NCI-H69 (cell line): Measurements from ENCODE around the gene ASB10.

Experiments used
- DNase-seq: peaks from one replicate; lab custom pipeline; 2025; lab: John Stamatoyannopoulos, UW

ASB10 gene

GRCh38 chr7:151187409-151188251 lies 580 bp upstream of the ASB10 start:
- no peak for DNase-seq

GRCh38 chr7:151185762-151186639 lies 1.0 kb downstream of the ASB10 start:
- DNase-seq = no peak

- DNase-seq = no peak
These were observed 6.0 kb downstream of the ASB10 start for GRCh38 chr7:151181011-151181431.

- no peak for DNase-seq
These were observed 7.1 kb downstream of the ASB10 start for GRCh38 chr7:151179946-151180345.

DNA sequence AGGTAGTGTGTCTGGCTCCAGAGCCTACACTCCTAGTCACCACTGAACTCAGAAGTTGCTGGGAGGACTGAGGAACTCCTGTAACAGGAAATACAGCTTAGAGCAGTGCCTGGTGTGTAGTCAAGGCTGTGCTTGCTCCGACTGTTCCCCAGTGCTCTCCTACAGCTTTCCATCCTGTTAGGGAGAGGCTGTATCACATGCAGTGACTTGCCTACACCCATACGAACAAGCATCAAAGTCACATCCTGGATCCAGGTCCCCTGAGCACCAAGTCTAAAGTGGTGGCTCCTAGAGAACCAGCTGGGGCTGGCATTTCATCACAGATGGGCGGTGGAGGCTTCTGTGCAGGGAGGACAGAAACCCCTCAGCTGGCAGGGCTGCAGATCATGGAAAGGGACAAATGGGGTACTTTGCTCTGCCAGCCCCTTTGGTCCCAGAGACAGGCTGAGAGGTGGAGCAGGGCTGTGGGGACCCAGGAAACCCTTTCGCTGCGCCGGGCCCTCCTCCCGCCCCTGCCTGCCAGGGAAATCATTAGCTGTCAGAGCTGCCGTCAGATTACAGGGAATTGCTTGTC lies 7.7 kb downstream of the ASB10 start:
- no peak for DNase-seq

- no peak for DNase-seq
These were observed 8.2 kb downstream of the ASB10 start for GRCh38 chr7:151178831-151179230.

DNA sequence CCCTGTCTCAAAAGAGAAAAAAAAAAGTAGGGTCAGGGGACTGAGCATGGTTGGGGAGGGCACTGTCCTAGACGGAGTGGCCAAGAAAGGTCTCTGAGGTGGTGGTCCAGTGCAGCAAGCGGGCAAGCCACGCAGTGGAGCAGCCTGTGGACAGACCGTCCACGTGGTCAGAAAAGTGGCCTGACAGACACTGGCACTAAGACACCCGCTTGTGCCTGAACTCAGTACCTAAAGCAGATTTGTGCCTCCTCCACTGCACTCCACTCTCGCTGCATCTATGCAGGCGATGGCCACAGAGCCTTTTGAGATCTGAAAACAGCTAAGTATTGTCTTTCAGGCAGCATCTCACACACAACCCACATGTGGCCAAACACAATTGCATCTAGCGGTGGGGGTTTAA lies 8.8 kb downstream of the ASB10 start:
- no peak for DNase-seq

- DNase-seq = no peak
These were observed 9.7 kb downstream of the ASB10 start for GRCh38 chr7:151177310-151177709.

- DNase-seq = no peak
These were observed 10.6 kb downstream of the ASB10 start for GRCh38 chr7:151176401-151176800.

DNA sequence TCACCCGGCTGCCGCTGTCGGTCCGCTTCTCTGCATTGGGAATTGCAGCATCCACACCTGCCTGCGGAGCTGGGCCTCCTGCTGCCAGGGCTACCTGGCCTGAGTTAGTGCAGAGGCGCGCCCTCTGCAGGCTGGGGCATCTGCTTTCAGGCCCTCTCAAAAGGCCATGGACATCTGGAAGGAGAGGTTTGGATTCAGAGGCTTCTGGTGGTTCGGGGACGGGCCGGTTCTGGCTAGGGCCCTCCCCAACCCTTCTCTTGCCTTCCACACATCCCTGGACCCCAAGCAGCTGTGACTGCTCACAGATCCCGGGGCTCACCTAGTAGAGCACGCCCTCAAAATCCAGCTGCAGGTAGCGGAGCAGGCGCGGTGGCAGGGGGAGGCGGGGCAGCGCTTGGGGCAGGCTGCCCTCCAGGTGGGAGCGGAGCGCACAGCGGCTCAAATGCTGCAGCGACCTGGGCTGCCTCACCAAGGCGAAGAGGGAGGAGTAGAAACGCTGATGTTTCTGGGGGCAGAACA lies 11.2 kb downstream of the ASB10 start:
- DNase-seq = peak; percentile 45

DNA sequence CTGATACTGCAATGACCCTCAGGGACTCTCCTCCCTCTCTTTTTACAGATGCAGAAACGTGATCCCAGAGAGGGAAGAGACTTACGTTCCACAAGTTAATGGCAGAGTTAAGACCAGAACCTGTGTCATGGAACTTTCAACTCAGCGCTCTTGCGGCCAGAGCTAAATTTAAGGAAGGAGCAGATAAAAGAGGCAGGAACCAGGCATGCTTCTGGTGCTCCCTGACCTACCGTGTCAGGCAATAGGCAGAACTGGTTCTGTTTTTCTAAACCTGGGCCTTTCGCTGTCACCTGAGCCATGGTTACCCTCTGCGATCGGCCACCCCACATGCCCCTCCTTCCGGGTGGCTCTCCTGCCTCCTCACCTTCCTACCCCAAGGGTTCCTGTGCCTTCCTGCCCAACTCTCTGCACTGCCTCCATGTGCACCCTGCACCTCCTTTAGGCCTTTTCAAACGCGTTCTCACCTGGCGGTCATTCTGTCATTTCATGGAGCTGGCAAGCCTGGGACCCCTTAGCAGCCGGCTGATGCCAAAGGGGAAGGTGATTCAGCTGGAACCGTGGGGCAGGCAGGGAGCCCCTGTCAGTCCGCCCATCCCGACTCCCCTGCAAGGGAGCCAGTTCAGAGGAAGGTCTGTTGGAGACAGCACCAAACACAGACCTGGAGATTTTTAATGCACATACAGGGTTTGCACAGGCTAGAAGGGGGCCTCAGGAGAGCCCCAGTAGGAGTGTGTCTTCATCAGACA lies 11.8 kb downstream of the ASB10 start:
- DNase-seq = no peak

DNA sequence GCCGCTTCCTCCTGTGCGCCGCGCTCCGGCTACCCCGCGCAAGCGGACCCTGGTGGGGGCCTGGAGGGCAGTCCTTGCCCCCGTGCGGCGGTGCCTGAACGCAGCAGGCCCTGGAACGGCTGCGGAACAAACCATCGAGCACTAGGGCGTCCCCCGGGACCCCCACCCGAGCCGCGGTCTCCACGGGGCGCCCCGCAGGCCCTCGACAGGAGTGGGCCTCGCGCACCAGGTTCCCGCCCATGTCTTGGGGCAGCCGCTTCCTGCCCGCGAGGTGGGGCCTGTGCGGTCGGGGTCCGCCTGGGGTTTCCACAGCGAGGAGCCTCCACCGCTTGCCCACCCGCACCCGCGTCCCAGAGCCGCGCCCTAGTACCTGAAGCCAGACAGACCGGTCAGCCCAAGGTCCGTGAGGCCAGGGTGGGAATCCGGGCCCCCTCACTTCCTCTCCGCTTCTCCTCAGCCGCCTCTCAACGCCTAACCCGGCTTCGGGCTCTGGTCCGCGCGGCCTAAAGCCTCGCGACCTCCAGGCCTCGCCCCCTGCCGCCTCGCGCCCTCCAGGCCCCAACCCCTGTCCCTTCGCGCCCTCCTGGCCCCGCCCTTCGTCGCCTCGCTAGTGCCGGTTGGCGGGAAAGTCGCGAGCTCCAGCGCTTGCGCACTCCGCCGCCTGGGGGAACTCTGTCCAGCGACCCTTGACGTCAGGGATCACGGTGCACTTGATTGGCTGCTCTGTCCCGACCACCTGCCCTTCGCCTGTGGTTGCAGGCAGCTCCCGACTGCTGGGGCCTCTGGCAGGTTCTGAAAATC lies 12.6 kb downstream of the ASB10 start:
- no peak for DNase-seq

DNA sequence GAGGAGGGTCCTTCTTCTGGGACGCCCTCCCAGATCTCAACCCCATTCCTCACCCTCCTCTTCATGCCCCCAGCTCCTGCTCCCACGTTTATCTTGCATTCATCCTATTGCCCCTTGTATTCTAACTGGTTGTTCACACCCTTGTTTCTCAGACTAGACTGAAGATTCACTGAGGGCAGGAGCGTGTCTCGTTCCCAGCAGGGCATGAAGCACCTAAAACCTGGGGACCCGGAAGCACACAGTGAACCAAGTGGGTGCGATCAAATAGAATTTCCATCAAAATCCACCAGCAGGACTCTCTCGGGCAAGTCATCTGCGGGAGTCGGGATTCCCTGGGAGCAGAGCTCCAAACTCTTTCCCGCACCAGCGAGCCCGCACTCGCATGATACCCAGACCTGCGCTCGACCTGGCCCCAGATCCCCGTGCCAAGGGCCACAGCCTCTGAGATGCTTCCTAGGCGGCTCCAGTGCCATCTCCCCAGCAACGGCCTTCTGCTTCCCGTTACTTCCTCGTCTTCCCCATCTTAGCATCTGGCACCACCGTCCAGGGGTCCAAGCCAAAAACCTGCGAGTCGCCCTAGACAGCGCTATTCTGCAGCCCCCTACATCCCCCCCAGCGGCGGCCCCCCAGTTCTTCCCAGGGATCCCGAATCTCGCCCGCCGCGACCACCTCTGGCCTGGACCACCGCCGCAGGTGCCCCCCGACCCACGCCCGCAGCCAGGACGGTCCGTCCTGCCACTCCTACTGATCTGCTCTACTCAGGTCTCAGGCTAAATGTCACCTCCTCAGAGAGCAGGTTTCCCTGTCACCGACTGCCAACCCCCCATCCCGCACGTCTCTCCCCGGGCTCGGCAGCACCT lies 13.4 kb downstream of the ASB10 start:
- DNase-seq = no peak

DNA sequence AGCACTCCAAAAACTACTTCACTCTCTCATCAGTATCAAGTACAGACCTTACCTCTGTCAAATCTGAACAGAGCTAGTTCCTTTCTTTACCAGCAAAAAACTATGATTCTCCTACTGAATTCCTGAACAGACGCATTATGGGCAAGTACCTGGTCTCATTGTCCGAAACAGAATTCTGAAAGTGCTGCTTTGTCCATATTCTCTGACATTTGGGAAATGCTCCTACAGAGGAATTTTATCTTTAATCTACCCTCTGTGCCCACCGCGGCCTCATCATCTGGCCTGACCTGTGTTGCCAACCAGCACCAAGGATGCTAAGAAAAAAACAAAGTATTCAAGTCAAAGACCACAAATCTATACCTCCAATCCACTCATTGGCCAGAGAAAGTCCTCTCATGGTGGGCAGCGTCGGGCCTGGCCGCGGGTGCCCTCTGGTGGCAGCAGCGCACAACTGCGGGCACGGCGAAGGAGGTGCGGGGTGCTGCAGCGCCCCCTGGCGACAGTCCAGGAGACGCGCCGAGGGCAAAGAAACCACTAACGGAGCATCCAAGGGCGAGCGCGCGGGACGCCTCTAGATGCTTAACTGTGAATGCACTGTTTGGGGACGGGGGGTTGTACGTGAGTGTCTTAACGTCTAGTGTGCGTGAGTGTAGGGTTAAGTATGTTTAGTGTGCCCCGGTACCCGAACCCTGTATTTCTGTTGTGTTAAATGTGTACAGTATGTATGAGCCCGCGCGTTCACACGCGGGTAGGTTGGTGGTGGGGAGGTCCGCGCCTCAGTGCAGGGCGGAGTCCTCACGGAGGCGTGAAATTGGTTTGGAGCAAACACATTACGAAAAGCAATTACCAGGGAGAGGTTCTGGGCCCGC lies 14.5 kb downstream of the ASB10 start:
- peak; percentile 74 for DNase-seq

- DNase-seq = no peak
These were observed 18.3 kb downstream of the ASB10 start for GRCh38 chr7:151168787-151169162.

DNA sequence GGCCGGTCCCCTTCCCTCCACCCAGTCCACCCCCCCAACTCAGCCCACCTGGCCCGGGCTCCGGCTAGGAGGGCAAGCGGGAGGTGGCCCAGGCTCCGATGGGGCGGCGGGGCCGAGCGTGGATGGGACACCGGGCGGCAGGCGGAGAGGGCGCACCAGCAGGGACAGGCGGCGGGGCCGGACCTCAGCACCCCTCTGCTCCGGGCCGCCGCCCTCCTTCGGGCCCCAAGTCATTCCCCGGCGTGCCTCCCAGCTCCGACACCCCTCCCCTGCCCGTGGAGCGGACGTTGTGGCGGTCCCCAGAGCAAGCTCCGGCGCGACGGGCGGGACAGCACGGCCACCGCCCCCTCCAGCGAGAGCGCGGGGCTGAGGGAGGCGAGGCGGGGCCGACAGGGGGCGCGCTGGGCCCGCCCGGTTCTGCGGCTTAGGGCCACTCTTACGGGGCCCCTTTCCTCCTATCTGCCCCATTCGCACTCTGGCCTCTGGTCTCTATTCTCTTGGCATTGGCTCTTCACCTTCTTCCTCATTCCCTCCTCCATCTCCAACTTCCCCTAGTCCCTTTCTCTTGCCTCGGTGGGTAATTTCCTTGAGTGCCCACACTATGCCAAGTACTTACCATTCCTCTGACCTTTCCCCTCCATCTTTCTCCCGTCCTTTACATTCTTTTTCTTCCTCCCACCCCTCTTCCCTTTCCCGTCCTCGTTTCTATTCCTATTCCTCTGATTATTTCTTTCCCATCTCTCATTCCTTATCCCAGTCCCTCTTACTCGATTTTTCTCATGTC lies 18.9 kb downstream of the ASB10 start:
- DNase-seq = peak; percentile 59

DNA sequence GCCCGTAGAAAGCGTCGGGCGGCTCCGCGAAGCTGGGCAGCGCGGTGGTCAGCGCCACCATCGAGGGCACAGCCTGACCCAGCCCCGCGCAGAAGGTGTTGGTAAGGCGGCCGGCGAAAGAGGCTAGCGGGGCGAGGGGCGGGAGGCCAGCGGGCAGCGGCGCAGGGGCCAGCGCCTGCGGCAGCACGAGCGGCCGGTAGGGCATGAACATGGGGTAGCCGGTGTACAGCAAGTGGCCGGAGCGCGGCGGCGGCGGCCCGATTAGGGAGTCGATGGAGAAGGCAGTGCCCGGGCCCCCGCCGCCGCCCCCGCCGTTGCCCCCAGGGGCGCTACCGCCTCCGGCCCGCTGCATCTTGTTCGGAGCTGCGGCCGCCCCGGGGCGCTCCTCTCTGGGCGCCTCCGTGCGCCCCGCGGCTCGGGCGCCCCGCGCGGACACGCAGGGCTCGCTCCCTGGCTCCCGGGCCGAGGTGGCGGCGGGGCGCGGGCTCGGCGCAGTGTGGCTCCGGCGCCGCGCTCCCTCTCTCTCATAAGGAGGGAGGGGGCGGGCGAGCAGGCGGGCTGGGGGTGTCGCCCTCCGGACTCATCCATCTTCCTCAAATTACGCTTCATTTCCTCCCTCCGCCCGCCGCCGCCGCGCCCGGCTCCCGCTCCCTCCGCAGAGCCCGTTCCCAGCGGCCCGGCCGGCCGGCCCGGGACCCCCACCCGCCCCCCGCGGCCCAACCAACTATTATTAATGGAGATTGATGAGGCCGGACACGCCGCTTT lies 19.7 kb downstream of the ASB10 start, which contains the start of gene GBX1:
Gene GBX1 (minus strand): TSS at position 498 of the 765 bp plus-strand sequence. CDS start 146 bp downstream, at position 352.
- DNase-seq = peak; percentile 77
